PFSK-1 (cell line): ENCODE results near the gene G3BP2.

Experiments used
- FOXP2 ChIP-seq: optimal IDR thresholded peaks from 2 replicates; pipeline ENCODE3; 2011; ENCODE audit warnings: borderline replicate concordance, control low read depth, inconsistent platforms; ENCODE audit not compliant: insufficient read depth; ENCODE audit errors: extremely low read length, extremely low read depth
- POLR2AphosphoS5 ChIP-seq: IDR thresholded peaks from 2 replicates; pipeline ENCODE4 v1.6.1; 2012; ENCODE audit warnings: low read depth, mild to moderate bottlenecking, control low read depth, low read length, moderate library complexity
- SIN3A ChIP-seq: IDR thresholded peaks from 2 replicates; pipeline ENCODE4 v1.6.1; 2012; ENCODE audit warnings: mild to moderate bottlenecking, low read length, moderate library complexity, borderline replicate concordance; ENCODE audit not compliant: insufficient read depth
- TAF1 ChIP-seq: IDR thresholded peaks from 2 replicates; pipeline ENCODE4 v1.6.1; 2012; ENCODE audit warnings: low read length, control low read depth, borderline replicate concordance; ENCODE audit not compliant: insufficient read depth
- TF ChIP-seq, protein P1 (sequence below), 2 experiments: IDR thresholded peaks; 2 replicates each; pipeline versions ENCODE4 v1.6.1 to v1.8.0; 2011 to 2012; ENCODE audit warnings: low read depth in 2 of 2, low read length in 2 of 2, control low read depth in 1 of 2, inconsistent platforms in 1 of 2, mild to moderate bottlenecking in 1 of 2, moderate library complexity in 1 of 2; ENCODE audit not compliant: insufficient read depth in 1 of 2

The G3BP2 gene

GRCh38 chr4:75659512-75660031 lies 13.6 kb downstream of the G3BP2 start:
- TF ChIP-seq, protein P1, sequence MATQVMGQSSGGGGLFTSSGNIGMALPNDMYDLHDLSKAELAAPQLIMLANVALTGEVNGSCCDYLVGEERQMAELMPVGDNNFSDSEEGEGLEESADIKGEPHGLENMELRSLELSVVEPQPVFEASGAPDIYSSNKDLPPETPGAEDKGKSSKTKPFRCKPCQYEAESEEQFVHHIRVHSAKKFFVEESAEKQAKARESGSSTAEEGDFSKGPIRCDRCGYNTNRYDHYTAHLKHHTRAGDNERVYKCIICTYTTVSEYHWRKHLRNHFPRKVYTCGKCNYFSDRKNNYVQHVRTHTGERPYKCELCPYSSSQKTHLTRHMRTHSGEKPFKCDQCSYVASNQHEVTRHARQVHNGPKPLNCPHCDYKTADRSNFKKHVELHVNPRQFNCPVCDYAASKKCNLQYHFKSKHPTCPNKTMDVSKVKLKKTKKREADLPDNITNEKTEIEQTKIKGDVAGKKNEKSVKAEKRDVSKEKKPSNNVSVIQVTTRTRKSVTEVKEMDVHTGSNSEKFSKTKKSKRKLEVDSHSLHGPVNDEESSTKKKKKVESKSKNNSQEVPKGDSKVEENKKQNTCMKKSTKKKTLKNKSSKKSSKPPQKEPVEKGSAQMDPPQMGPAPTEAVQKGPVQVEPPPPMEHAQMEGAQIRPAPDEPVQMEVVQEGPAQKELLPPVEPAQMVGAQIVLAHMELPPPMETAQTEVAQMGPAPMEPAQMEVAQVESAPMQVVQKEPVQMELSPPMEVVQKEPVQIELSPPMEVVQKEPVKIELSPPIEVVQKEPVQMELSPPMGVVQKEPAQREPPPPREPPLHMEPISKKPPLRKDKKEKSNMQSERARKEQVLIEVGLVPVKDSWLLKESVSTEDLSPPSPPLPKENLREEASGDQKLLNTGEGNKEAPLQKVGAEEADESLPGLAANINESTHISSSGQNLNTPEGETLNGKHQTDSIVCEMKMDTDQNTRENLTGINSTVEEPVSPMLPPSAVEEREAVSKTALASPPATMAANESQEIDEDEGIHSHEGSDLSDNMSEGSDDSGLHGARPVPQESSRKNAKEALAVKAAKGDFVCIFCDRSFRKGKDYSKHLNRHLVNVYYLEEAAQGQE (IDR thresholded peaks at IDR 0.05; ENCODE audit: insufficient read depth in 1 of 2, low read depth in 2 of 2, low read length in 2 of 2) = no peak
- TF ChIP-seq SIN3A (no peak), TAF1 (no peak), POLR2AphosphoS5 (no peak), FOXP2 (no peak)

DNA sequence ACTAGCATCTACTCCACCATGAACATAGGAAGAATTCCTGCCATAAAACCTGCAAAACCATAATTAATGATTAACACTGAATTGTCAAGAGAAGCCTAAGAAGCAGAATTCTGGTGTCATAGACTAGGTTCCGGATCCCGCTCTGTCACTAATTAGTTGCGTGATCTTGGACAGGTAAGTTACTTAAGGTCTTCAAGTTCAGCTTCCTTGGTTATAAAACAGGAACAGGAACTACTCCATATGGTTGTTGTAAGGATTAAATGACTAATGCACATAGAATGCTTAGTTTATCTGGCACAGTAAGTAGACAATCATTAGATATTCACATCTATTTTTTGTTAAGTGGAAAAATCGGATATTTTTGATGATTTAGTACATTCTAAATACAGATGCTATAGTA lies 14.3 kb downstream of the G3BP2 start:
- TF ChIP-seq TAF1 = no peak
- TF ChIP-seq, protein P1 (IDR thresholded peaks at IDR 0.05; ENCODE audit: insufficient read depth in 1 of 2, low read depth in 2 of 2, low read length in 2 of 2) = no peak
- no peak for TF ChIP-seq SIN3A
- TF ChIP-seq POLR2AphosphoS5 = no peak

- no peak for TF ChIP-seq FOXP2
- TF ChIP-seq SIN3A = no peak
- TF ChIP-seq POLR2AphosphoS5 = no peak
- no peak for TF ChIP-seq TAF1
- TF ChIP-seq, protein P1 (IDR thresholded peaks at IDR 0.05; ENCODE audit: insufficient read depth in 1 of 2, low read depth in 2 of 2, low read length in 2 of 2) = no peak
Observed at GRCh38 chr4:75655562-75655961, 17.6 kb downstream of the G3BP2 start.

GRCh38 chr4:75654905-75655304 lies 18.3 kb downstream of the G3BP2 start:
- no peak for TF ChIP-seq POLR2AphosphoS5
- TF ChIP-seq TAF1 = no peak
- no peak for TF ChIP-seq SIN3A
- TF ChIP-seq FOXP2 = no peak
- TF ChIP-seq, protein P1 (IDR thresholded peaks at IDR 0.05; ENCODE audit: insufficient read depth in 1 of 2, low read depth in 2 of 2, low read length in 2 of 2) = no peak

DNA sequence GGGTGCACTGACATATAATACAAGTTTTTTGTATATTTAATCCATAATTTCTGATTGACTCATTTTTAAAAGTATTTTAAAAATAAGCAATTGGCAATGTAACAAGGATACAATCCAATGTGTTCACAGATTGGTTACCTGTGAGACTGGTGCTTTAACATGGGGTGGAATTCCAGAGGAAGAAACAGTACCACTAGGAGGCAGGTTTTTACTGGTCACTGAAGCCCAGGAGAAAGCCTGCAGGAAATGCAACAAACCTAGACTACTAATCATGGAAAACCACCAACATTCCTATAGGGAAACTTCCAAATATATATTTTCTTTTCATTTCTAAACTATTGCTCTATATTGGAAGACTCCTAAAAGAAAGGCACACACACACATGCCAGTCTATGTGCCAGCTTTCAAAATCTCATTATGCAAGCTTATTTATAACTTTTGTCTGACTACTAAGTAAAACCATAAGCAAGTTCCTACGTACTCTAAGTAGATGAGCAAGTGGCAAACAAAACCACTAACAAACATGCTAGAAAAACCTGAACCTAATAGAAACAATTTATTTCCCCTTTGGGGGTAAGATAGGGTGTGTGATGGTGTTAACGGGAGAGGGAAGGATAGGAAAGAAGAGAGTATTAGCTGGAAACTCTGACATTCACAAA lies 19.2 kb downstream of the G3BP2 start:
- TF ChIP-seq FOXP2 (no peak), POLR2AphosphoS5 (no peak), TAF1 (no peak), SIN3A (no peak)
- TF ChIP-seq, protein P1 (IDR thresholded peaks at IDR 0.05; ENCODE audit: insufficient read depth in 1 of 2, low read depth in 2 of 2, low read length in 2 of 2) = no peak
